DMS153 treated with DMSO at 0.1 percent for 48 hours (cell line): Measurements from ENCODE around the gene KRTAP4-3.
"Not testable (repeated sequence)": the region's sequence is repeated elsewhere in the genome, so short reads cannot be mapped to it uniquely, and the experiment has no call there.

Experiments
- DNase-seq: peaks from one replicate; lab custom pipeline; 2025; ENCODE audit not compliant: unreplicated experiment; lab: John Stamatoyannopoulos, UW

Gene KRTAP4-3

GRCh38 chr17:41119696-41120690 lies 48.0 kb downstream of the KRTAP4-3 start:
- DNase-seq: not testable (repeated sequence)

GRCh38 chr17:41118721-41119120 lies 49.3 kb downstream of the KRTAP4-3 start:
- no peak for DNase-seq

- not testable (repeated sequence) for DNase-seq
These were observed 50.1 kb downstream of the KRTAP4-3 start, which contains the start of gene KRTAP4-11 for GRCh38 chr17:41117846-41118386. Gene KRTAP4-11, minus strand, starts transcription at chr17:41118373. Its CDS starts 58 bp downstream, at chr17:41118315.
